ENCODE results near the gene TMPRSS15.

TMPRSS15 gene

GRCh38 chr21:18244671-18245463 lies 158.7 kb downstream of the TMPRSS15 start, which contains the start of gene CHODL:
TSS of gene CHODL (plus strand) at chr21:18244833. CDS start at chr21:18245224, 391 bp downstream.
- no peak for DNase-seq (ENCODE audit: low read depth)

- DNase-seq (ENCODE audit: low read depth): no peak
These were observed 168.0 kb downstream of the TMPRSS15 start for GRCh38 chr21:18235545-18235944.

GRCh38 chr21:18228060-18228739 lies 175.4 kb downstream of the TMPRSS15 start:
- DNase-seq (ENCODE audit: low read depth): no peak

- no peak for DNase-seq (ENCODE audit: low read depth)
These were observed 181.2 kb downstream of the TMPRSS15 start for GRCh38 chr21:18222346-18222745.

- DNase-seq (ENCODE audit: low read depth): no peak
These were observed 183.1 kb downstream of the TMPRSS15 start for GRCh38 chr21:18220498-18220897.

All from activated T-helper 1 cell treated with Interleukin-2 at 50 U/mL for 16 hours (primary cell).